ENCODE data around the gene TPO. TPM values are rescaled to one million over a fixed set of nuclear protein-coding genes. Genes with fewer than 3 reads are reported as not detected.

The TPO gene
- total RNA-seq, 1 donor from 2014 or later = not detected

DNA sequence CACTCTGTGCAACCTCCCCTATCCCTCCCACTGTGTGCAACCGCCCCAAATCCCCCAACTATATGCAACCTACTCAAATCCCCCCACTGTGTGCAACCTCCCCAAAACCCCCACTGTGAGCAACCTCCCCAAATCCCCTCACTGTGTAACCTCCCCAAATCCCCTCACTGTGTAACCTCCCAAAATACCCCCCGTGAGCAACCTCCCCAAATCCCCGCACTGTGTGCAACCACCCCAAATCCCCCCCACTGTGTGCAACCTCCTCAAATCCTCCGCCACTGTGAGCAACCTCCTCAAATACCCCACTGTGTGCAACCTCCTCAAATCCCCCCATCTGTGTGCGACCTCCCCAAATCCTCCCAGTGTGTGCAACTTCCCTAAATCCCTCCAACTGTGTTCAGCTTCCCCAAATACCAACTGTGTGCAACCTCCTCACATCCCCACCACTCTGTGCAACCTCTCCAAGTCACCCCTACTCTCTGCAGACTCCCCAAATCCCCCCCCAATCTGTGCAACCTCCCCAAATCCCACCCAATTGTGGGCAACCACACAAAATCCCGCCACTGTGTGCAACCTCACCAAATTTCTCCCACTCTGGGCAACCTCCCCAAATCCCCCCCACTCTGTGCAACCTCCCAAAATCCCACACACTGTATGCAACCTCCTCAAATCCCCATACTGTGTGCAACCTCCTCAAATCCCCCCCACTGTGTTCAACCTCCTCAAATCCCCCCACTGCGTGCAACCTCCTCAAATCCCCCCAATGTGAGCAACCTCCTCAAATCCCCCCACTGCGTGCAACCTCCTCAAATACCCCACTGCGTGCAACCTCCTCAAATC, 114.1 kb downstream of the TPO start:
- ChIA-PET CTCF (no interaction called here), POLR2A (no interaction called here)
- no peaks in the 10 kb centered on the region for H3K4me1 Mint-ChIP-seq
- no peak overlapping the region for H3K27ac Mint-ChIP-seq
- ATAC-seq (ENCODE audit: low read depth) = no peak
- DNase-seq = no peak
- intact Hi-C loops (cut with micrococcal nuclease) = no loop called here
- H3K27me3 Mint-ChIP-seq = no peaks in the 10 kb centered on the region
- no peak for TF ChIP-seq CTCF (IDR thresholded peaks at IDR 0.05)
- H3K9me3 Mint-ChIP-seq = no peaks in the 10 kb centered on the region
- no peak overlapping the region for H3K4me3 Mint-ChIP-seq
- no peaks in the 10 kb centered on the region for H3K36me3 Mint-ChIP-seq (ENCODE audit: low read depth)

DNA sequence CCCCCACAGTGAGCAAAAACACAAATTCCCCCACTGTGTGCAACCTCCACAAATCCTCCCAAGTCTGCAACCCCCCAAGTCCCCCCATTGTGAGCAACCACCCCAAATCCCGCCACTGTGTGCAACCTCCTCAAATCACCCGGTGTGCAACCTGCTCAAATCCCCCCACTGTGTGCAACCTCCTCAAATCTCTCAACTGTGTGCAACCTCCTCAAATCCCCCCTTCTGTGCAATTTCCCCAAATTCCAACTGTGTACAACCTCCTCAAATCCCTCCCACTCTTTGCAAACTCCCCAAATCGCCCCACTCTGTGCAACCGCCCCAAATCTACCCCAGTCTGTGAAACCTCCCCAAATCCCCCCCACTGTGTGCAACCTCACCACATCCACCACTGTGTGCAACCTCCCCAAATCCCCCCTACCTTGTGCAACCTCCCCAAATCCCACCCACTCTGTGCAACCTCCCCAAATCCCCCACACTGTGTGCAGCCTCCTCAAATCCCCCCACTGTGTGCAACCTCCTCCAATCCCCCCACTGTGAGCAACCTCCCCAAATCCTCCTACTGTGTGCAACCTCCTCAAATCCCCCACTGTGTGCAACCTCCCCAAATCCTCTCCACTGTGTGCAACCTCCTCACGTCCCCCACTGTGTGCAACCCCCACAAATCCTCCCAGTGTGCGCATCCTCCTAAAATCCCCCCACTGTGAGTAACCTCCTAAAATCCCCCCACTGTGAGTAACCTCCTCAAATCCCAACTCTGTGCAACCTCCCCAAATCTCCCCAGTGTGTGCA, 115.2 kb downstream of the TPO start:
- Mint-ChIP-seq H3K27me3 (no peaks in the 10 kb centered on the region), H3K4me1 (no peaks in the 10 kb centered on the region), H3K36me3 (ENCODE audit: low read depth) (no peaks in the 10 kb centered on the region), H3K4me3 (no peak overlapping the region), H3K27ac (no peak overlapping the region), H3K9me3 (no peaks in the 10 kb centered on the region)
- intact Hi-C loops (cut with micrococcal nuclease) = loop anchor here (1.0 kb wide), 1 partner anchor 9 kb away; no protein-coding TSS in a partner anchor
- no peak for TF ChIP-seq CTCF (IDR thresholded peaks at IDR 0.05)
- ATAC-seq (ENCODE audit: low read depth) (no peak), DNase-seq (no peak)
- ChIA-PET POLR2A (no interaction called here), CTCF (no interaction called here)

DNA sequence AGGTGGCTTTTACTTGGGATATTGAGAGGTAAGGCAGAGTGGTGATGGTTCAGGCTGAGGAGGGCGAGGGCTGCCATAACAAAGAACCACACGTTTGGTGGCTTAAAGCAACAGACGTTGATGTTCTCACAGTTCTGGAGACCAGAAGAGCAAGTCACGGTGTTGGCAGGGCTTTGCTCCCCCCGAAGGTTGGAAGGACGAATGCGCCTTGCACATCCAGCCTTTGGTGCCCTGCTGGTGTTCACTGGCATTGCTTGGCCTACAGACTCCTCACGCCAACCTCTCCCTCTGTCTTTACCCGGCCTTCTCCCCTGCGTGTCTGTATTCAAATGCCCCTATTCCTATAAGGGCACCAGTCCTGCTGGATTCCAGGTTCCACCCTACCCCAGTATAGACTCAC, 125.4 kb downstream of the TPO start:
- no peak for ATAC-seq (ENCODE audit: low read depth)
- Mint-ChIP-seq H3K9me3 (no peaks in the 10 kb centered on the region), H3K4me1 (no peaks in the 10 kb centered on the region), H3K4me3 (no peak overlapping the region), H3K27ac (no peak overlapping the region), H3K36me3 (ENCODE audit: low read depth) (no peaks in the 10 kb centered on the region), H3K27me3 (peaks cover 12% of the 10 kb centered on the region)
- CTCF ChIA-PET = no interaction called here
- intact Hi-C loops (cut with micrococcal nuclease) = no loop called here
- no peak for DNase-seq
- POLR2A ChIA-PET = no interaction called here
- TF ChIP-seq CTCF (IDR thresholded peaks at IDR 0.05) = no peak

- no peak for TF ChIP-seq CTCF (IDR thresholded peaks at IDR 0.05)
- ChIA-PET POLR2A (interaction anchor here (0.7 kb wide), 1 partner anchor 60 kb away, joined by 5 read pairs; no protein-coding TSS in a partner anchor), CTCF (no interaction called here)
- intact Hi-C loops (cut with micrococcal nuclease) = no loop called here
- no peaks in the 10 kb centered on the region for H3K36me3 Mint-ChIP-seq (ENCODE audit: low read depth)
- DNase-seq = no peak
- H3K27me3 Mint-ChIP-seq = peaks cover 12% of the 10 kb centered on the region
- no peak overlapping the region for H3K27ac Mint-ChIP-seq
- no peak overlapping the region for H3K4me3 Mint-ChIP-seq
- no peaks in the 10 kb centered on the region for H3K4me1 Mint-ChIP-seq
- ATAC-seq (ENCODE audit: low read depth) = no peak
- no peaks in the 10 kb centered on the region for H3K9me3 Mint-ChIP-seq
These were observed 126.2 kb downstream of the TPO start for GRCh38 chr2:1539441-1539840.

- Mint-ChIP-seq H3K4me3 (no peak overlapping the region), H3K27ac (no peak overlapping the region), H3K36me3 (ENCODE audit: low read depth) (no peaks in the 10 kb centered on the region), H3K9me3 (no peaks in the 10 kb centered on the region), H3K27me3 (peaks cover 12% of the 10 kb centered on the region), H3K4me1 (no peaks in the 10 kb centered on the region)
- DNase-seq = no peak
- no peak for ATAC-seq (ENCODE audit: low read depth)
- CTCF ChIA-PET = interaction anchor here (1.1 kb wide), 1 partner anchor 11 kb away, joined by 3 read pairs; no protein-coding TSS in a partner anchor
- no peak for TF ChIP-seq CTCF (IDR thresholded peaks at IDR 0.05)
- POLR2A ChIA-PET = interaction anchor here (0.7 kb wide), 1 partner anchor 60 kb away, joined by 5 read pairs; no protein-coding TSS in a partner anchor
- intact Hi-C loops (cut with micrococcal nuclease) = no loop called here
These were observed 126.7 kb downstream of the TPO start for GRCh38 chr2:1539973-1540372.

Measured in activated B cell treated with CpG ODN at 0.5 μM for 24 hours (primary cell).